Effector memory CD4-positive, alpha-beta T cell (primary cell): ENCODE measurements around the gene DNTTIP2.

Experiments
- DNase-seq, 3 donors: peaks; one replicate each; pipeline ENCODE4 v3.0.0-alpha.2; 2020
- H3K27ac ChIP-seq: 2 replicates; pipeline ENCODE4 v1.7.0; 2013; ENCODE audit warnings: mild to moderate bottlenecking, low read length, moderate library complexity; ENCODE audit not compliant: insufficient read depth, poor library complexity, severe bottlenecking
- H3K27me3 ChIP-seq: replicated peaks from 2 replicates; pipeline ENCODE4 v1.7.0; 2013; ENCODE audit warnings: mild to moderate bottlenecking, low read length; ENCODE audit not compliant: insufficient read depth, control insufficient read depth, poor library complexity, severe bottlenecking
- H3K36me3 ChIP-seq: 2 replicates; pipeline ENCODE4 v1.7.0; 2013; ENCODE audit warnings: mild to moderate bottlenecking, low read length, moderate library complexity; ENCODE audit not compliant: control insufficient read depth, insufficient read depth
- H3K4me1 ChIP-seq: 2 replicates; pipeline ENCODE4 v1.7.0; 2013; ENCODE audit warnings: low read length, mild to moderate bottlenecking; ENCODE audit not compliant: control insufficient read depth, insufficient read depth, poor library complexity, severe bottlenecking
- H3K4me3 ChIP-seq: 2 replicates; pipeline ENCODE4 v1.7.0; 2013; ENCODE audit warnings: low read length, low read depth, mild to moderate bottlenecking; ENCODE audit not compliant: insufficient read depth, poor library complexity, severe bottlenecking
- H3K9me3 ChIP-seq: 2 replicates; pipeline ENCODE4 v1.7.0; 2013; ENCODE audit warnings: mild to moderate bottlenecking, low read length, moderate library complexity; ENCODE audit not compliant: control insufficient read depth

Gene DNTTIP2

GRCh38 chr1:93827633-93828366, 51.2 kb downstream of the DNTTIP2 start:
- no peak overlapping the region for H3K4me3 ChIP-seq
- H3K27ac ChIP-seq: no peak overlapping the region
- no peaks in the 10 kb centered on the region for H3K27me3 ChIP-seq
- H3K4me1 ChIP-seq: no peaks in the 10 kb centered on the region
- H3K36me3 ChIP-seq: no peaks in the 10 kb centered on the region
- DNase-seq: no peak
- H3K9me3 ChIP-seq: no peaks in the 10 kb centered on the region

DNA sequence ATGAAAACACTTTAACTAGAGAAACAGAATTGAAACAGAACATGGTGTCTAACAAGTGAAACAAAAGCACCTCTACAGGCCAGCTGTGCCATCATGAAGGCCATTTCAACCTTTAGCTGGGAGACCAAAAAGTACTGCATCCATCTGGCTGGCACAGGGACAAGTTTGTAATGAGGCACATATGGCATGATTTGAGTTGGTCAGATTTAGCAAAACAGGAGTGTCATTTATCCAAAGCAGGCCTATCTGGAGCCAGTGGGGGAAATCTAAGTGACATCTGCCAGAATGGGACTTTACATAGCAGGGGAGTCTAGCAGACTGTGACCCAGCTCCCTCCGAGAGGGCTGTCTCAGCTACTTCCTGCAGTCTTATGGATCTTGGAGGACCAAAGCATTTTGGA, 51.9 kb downstream of the DNTTIP2 start:
- Histone ChIP-seq H3K9me3 (no peaks in the 10 kb centered on the region), H3K36me3 (no peaks in the 10 kb centered on the region), H3K27ac (no peak overlapping the region), H3K4me3 (no peak overlapping the region), H3K4me1 (no peaks in the 10 kb centered on the region), H3K27me3 (no peaks in the 10 kb centered on the region)
- no peak for DNase-seq

- DNase-seq: no peak
Observed at GRCh38 chr1:93824834-93825233, 54.2 kb downstream of the DNTTIP2 start.

GRCh38 chr1:93822730-93823425, 56.1 kb downstream of the DNTTIP2 start:
- no peak overlapping the region for H3K4me3 ChIP-seq
- H3K27me3 ChIP-seq: no peaks in the 10 kb centered on the region
- no peak overlapping the region for H3K27ac ChIP-seq
- no peaks in the 10 kb centered on the region for H3K36me3 ChIP-seq
- peaks cover 8% of the 10 kb centered on the region for H3K4me1 ChIP-seq
- DNase-seq: no peak
- no peaks in the 10 kb centered on the region for H3K9me3 ChIP-seq

More at GRCh38 chr1:93824834-93825233, 54.2 kb downstream of the DNTTIP2 start:
- Histone ChIP-seq H3K9me3 (no peaks in the 10 kb centered on the region), H3K4me1 (no peaks in the 10 kb centered on the region), H3K36me3 (no peaks in the 10 kb centered on the region), H3K27me3 (no peaks in the 10 kb centered on the region), H3K4me3 (no peak overlapping the region), H3K27ac (no peak overlapping the region)

DNA sequence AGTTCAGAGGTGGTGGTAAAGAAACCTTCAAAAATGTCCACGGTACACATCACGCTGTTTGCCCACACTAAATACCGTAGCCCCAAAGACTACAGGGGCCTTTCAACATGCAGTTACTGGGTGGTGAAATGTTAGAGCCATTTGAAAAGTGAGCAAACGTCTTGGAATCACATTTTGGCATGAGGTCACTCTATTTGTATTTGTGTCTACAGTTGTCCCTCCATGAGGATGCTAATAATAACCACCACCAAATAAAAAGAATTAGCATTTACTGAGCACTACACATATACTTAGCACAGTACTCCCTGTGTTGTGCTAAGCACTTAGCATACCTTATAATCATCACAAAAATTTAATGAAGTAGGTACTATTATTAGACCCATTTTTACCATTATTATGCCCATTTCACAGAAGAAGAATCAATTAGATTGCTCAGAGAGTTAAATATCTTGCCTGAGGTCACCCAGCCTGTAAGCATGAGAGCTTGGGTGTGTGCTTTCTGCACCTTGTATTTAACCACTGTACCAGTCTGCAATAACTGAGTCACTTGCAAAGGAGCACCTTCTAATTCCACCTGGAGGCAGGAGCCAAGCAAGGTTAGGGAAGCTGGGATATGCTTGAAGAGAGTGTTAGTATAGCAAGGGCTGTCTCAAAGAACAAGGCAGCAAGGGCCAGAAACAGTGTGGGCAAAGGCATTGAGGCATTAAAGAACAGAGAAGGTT, 57.4 kb downstream of the DNTTIP2 start:
- peaks cover 12% of the 10 kb centered on the region for H3K4me1 ChIP-seq
- no peak overlapping the region for H3K27ac ChIP-seq
- no peak overlapping the region for H3K4me3 ChIP-seq
- no peaks in the 10 kb centered on the region for H3K27me3 ChIP-seq
- DNase-seq: no peak
- H3K9me3 ChIP-seq: no peaks in the 10 kb centered on the region
- no peaks in the 10 kb centered on the region for H3K36me3 ChIP-seq

GRCh38 chr1:93820554-93821422, 58.2 kb downstream of the DNTTIP2 start:
- Histone ChIP-seq H3K27ac (no peak overlapping the region), H3K27me3 (no peaks in the 10 kb centered on the region), H3K4me1 (peaks cover 12% of the 10 kb centered on the region), H3K9me3 (no peaks in the 10 kb centered on the region), H3K4me3 (no peak overlapping the region), H3K36me3 (no peaks in the 10 kb centered on the region)
- no peak for DNase-seq

GRCh38 chr1:93818570-93818959, 60.4 kb downstream of the DNTTIP2 start:
- peaks cover 12% of the 10 kb centered on the region for H3K4me1 ChIP-seq
- DNase-seq: no peak

GRCh38 chr1:93817819-93818569, 61.0 kb downstream of the DNTTIP2 start:
- no peak overlapping the region for H3K27ac ChIP-seq
- H3K27me3 ChIP-seq: no peaks in the 10 kb centered on the region
- no peak overlapping the region for H3K4me3 ChIP-seq
- peak; percentile 12 to 43 (median 23) for DNase-seq
- no peaks in the 10 kb centered on the region for H3K36me3 ChIP-seq
- no peaks in the 10 kb centered on the region for H3K9me3 ChIP-seq
- peaks cover 12% of the 10 kb centered on the region for H3K4me1 ChIP-seq

More at GRCh38 chr1:93818570-93818959, 60.4 kb downstream of the DNTTIP2 start:
- Histone ChIP-seq H3K27me3 (no peaks in the 10 kb centered on the region), H3K36me3 (no peaks in the 10 kb centered on the region), H3K9me3 (no peaks in the 10 kb centered on the region), H3K27ac (no peak overlapping the region), H3K4me3 (no peak overlapping the region)
